Coronary artery (tissue), 2 donors: ENCODE results near the gene BACH2.
"Not testable (repeated sequence)": the region's sequence is repeated elsewhere in the genome, so short reads cannot be mapped to it uniquely, and the experiment has no call there.

Experiments
- DNase-seq: peaks from one replicate; pipeline ENCODE4 v3.0.0-alpha.2; 2017; ENCODE audit warnings: low spot score
- H3K27ac ChIP-seq, 2 donors: fragments of 200-600 bp; sonication (generic); one replicate each; pipeline ENCODE4 v1.5.1; 2016 to 2019
- H3K4me3 ChIP-seq: fragments of 200-600 bp; sonication (generic); 2 replicates; pipeline ENCODE4 v1.5.1; 2016; ENCODE audit warnings: mild to moderate bottlenecking, moderate library complexity
- CTCF ChIP-seq: fragments of 200-600 bp; sonication (generic); IDR thresholded peaks from one replicate; pipeline ENCODE4 v1.5.1; 2019; ENCODE audit warnings: antibody characterized with exemption

Gene BACH2

GRCh38 chr6:90068703-90069523 lies 227.7 kb downstream of the BACH2 start:
- H3K27ac ChIP-seq, result no peak overlapping the region
- no peak overlapping the region for H3K4me3 ChIP-seq
- no peak for DNase-seq
- TF ChIP-seq CTCF, result no peak

GRCh38 chr6:90068264-90068663 lies 228.4 kb downstream of the BACH2 start:
- DNase-seq, result no peak
- no peak overlapping the region for H3K4me3 ChIP-seq
- no peak overlapping the region for H3K27ac ChIP-seq
- no peak for TF ChIP-seq CTCF

GRCh38 chr6:90066697-90067096 lies 229.9 kb downstream of the BACH2 start:
- no peak for TF ChIP-seq CTCF
- Histone ChIP-seq H3K27ac (no peak overlapping the region), H3K4me3 (no peak overlapping the region)
- no peak for DNase-seq

- no peak for DNase-seq
- H3K4me3 ChIP-seq, result no peak overlapping the region
- no peak for TF ChIP-seq CTCF
- H3K27ac ChIP-seq, result no peak overlapping the region
Observed at GRCh38 chr6:90065173-90065572, 231.5 kb downstream of the BACH2 start.

GRCh38 chr6:90062667-90063066 lies 234.0 kb downstream of the BACH2 start:
- no peak for DNase-seq
- Histone ChIP-seq H3K4me3 (no peak overlapping the region), H3K27ac (no peak overlapping the region)
- TF ChIP-seq CTCF, result no peak

GRCh38 chr6:90062051-90062450 lies 234.6 kb downstream of the BACH2 start:
- no peak overlapping the region for H3K27ac ChIP-seq
- no peak for DNase-seq
- H3K4me3 ChIP-seq, result no peak overlapping the region
- no peak for TF ChIP-seq CTCF

- not testable (repeated sequence) for H3K27ac ChIP-seq
Observed at GRCh38 chr6:90059178-90059577, 237.5 kb downstream of the BACH2 start.

GRCh38 chr6:90055924-90056323 lies 240.7 kb downstream of the BACH2 start:
- H3K27ac ChIP-seq, DNase-seq: not testable (repeated sequence)

More at GRCh38 chr6:90059178-90059577, 237.5 kb downstream of the BACH2 start:
- not testable (repeated sequence) for H3K4me3 ChIP-seq, DNase-seq

GRCh38 chr6:90054193-90054592 lies 242.4 kb downstream of the BACH2 start:
- not testable (repeated sequence) for H3K27ac ChIP-seq, DNase-seq, H3K4me3 ChIP-seq

More at GRCh38 chr6:90055924-90056323, 240.7 kb downstream of the BACH2 start:
- not testable (repeated sequence) for H3K4me3 ChIP-seq
